Fibroblast of mammary gland (primary cell): ENCODE data around the gene SMG6.

Source experiments
- DNase-seq: peaks from one replicate; pipeline ENCODE4 v3.0.0-alpha.2; 2010; ENCODE audit warnings: low read depth
- H3K4me3 ChIP-seq: 2 replicates; pipeline ENCODE4 v1.5.1; 2011; ENCODE audit warnings: low read depth, mild to moderate bottlenecking, low read length, moderate library complexity; ENCODE audit not compliant: control insufficient read depth
- TF ChIP-seq, protein P1 (sequence below): conservative IDR thresholded peaks from 2 replicates; pipeline ENCODE4 v1.5.1; 2011; ENCODE audit warnings: low read depth, low read length, inconsistent platforms; ENCODE audit not compliant: control insufficient read depth, insufficient read depth

SMG6 gene

DNA sequence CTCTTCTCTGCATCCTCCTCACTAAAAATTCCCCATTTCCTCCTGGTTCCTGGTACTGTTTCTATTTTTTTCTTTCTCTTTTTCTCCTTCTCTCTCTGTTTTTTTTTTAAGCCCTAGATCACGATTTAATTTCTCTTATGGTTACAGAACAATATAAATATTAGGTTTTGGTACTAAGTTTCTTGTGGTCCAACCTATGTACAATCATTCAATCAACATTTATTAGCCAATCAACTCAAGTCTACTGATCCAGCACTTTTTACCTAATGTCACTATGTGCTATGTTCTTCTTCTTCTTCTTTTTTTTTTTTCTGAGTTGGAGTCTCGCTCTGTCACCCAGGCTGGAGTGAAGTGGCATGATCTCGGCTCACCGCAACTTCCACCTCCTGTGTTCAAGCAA lies 291.1 kb downstream of the SMG6 start:
- TF ChIP-seq, protein P1, sequence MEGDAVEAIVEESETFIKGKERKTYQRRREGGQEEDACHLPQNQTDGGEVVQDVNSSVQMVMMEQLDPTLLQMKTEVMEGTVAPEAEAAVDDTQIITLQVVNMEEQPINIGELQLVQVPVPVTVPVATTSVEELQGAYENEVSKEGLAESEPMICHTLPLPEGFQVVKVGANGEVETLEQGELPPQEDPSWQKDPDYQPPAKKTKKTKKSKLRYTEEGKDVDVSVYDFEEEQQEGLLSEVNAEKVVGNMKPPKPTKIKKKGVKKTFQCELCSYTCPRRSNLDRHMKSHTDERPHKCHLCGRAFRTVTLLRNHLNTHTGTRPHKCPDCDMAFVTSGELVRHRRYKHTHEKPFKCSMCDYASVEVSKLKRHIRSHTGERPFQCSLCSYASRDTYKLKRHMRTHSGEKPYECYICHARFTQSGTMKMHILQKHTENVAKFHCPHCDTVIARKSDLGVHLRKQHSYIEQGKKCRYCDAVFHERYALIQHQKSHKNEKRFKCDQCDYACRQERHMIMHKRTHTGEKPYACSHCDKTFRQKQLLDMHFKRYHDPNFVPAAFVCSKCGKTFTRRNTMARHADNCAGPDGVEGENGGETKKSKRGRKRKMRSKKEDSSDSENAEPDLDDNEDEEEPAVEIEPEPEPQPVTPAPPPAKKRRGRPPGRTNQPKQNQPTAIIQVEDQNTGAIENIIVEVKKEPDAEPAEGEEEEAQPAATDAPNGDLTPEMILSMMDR = no peak
- DNase-seq = no peak
- H3K4me3 ChIP-seq = no peak overlapping the region

GRCh38 chr17:2011411-2012371 lies 291.9 kb downstream of the SMG6 start:
- no peak overlapping the region for H3K4me3 ChIP-seq
- DNase-seq = peak; percentile 49

More at GRCh38 chr17:2011411-2012371, 291.9 kb downstream of the SMG6 start:
- TF ChIP-seq, protein P1 = no peak
